A673 (cell line): ENCODE measurements around the gene ME2.

Source experiments
- CTCF ChIP-seq: fragments of 300-800, 200-600 bp; sonication (generic); conservative IDR thresholded peaks from 2 replicates; pipeline ENCODE4 v1.5.1; 2017; ENCODE audit warnings: low read depth, mild to moderate bottlenecking, antibody characterized with exemption, low read length, moderate library complexity, mixed read lengths
- EZH2 ChIP-seq: fragments of 200-600 bp; sonication (generic); IDR thresholded peaks from 2 replicates; pipeline ENCODE4 v1.6.1; 2017; ENCODE audit warnings: borderline replicate concordance, low read depth, mild to moderate bottlenecking, mixed read lengths, antibody characterized with exemption, low read length; ENCODE audit not compliant: poor library complexity, severe bottlenecking

- no peak for TF ChIP-seq EZH2
- TF ChIP-seq CTCF, result no peak
Measured at GRCh38 chr18:50970006-50970405, 91.1 kb downstream of the ME2 start.
